Central memory CD8-positive, alpha-beta T cell (primary cell): ENCODE data around the gene SULT1C3.

ENCODE experiments used
- ATAC-seq: fragments of 150-1000 bp; cut with Tn5 transposase; replicated peaks from 2 replicates; pipeline ENCODE4 v1.10.0; 2022; ENCODE audit warnings: mild to moderate bottlenecking, moderate FRiP score, moderate number of reproducible peaks; ENCODE audit not compliant: poor library complexity, severe bottlenecking; ENCODE audit errors: extremely low read depth
- DNase-seq, 2 donors: peaks; one replicate each; pipeline ENCODE4 v3.0.0; 2021; ENCODE audit warnings: low spot score in 2 of 2
- H3K27ac Mint-ChIP-seq: one replicate; pipeline ENCODE4 v1.8.0; 2022; ENCODE audit warnings: low read depth, mild to moderate bottlenecking, moderate library complexity, mixed read lengths
- H3K27me3 Mint-ChIP-seq: one replicate; pipeline ENCODE4 v1.8.0; 2022; ENCODE audit warnings: mixed read lengths
- H3K36me3 Mint-ChIP-seq: one replicate; pipeline ENCODE4 v1.8.0; 2022; ENCODE audit warnings: mild to moderate bottlenecking, moderate library complexity, mixed read lengths; ENCODE audit not compliant: insufficient read depth
- H3K4me1 Mint-ChIP-seq: one replicate; pipeline ENCODE4 v1.8.0; 2022; ENCODE audit warnings: mixed read lengths
- H3K4me3 Mint-ChIP-seq: one replicate; pipeline ENCODE4 v1.8.0; 2022; ENCODE audit warnings: mild to moderate bottlenecking, moderate library complexity, mixed read lengths
- H3K9me3 Mint-ChIP-seq: one replicate; pipeline ENCODE4 v1.8.0; 2022; ENCODE audit warnings: mixed read lengths

Gene SULT1C3

GRCh38 chr2:108285616-108286015 is 45.8 kb downstream of the SULT1C3 start:
- no peaks in the 10 kb centered on the region for H3K36me3 Mint-ChIP-seq
- DNase-seq (no peak), ATAC-seq (no peak)
- H3K27me3 Mint-ChIP-seq = peaks cover 32% of the 10 kb centered on the region
- H3K4me3 Mint-ChIP-seq = no peak overlapping the region
- H3K27ac Mint-ChIP-seq = no peak overlapping the region
- no peaks in the 10 kb centered on the region for H3K4me1 Mint-ChIP-seq
- peaks cover 7% of the 10 kb centered on the region for H3K9me3 Mint-ChIP-seq

GRCh38 chr2:108287169-108287568 is 47.4 kb downstream of the SULT1C3 start:
- ATAC-seq (no peak), DNase-seq (no peak)
- Mint-ChIP-seq H3K27ac (no peak overlapping the region), H3K9me3 (peaks cover 7% of the 10 kb centered on the region), H3K4me3 (no peak overlapping the region), H3K4me1 (no peaks in the 10 kb centered on the region), H3K36me3 (no peaks in the 10 kb centered on the region), H3K27me3 (peaks cover 32% of the 10 kb centered on the region)

- no peaks in the 10 kb centered on the region for H3K36me3 Mint-ChIP-seq
- ATAC-seq (no peak), DNase-seq (no peak)
- H3K4me3 Mint-ChIP-seq = no peak within 1 kb of the TSS
- no peak within 1 kb of the TSS for H3K27ac Mint-ChIP-seq
- H3K4me1 Mint-ChIP-seq = no peaks in the 10 kb centered on the region
- H3K27me3 Mint-ChIP-seq = peaks cover 32% of the 10 kb centered on the region
- H3K9me3 Mint-ChIP-seq = peaks cover 7% of the 10 kb centered on the region
These were observed 48.9 kb downstream of the SULT1C3 start, which contains the start of gene SULT1C2 for GRCh38 chr2:108288534-108289106. SULT1C2 (plus strand) TSS chr2:108288895; CDS start chr2:108293668, 4,773 bp downstream.

GRCh38 chr2:108293850-108294249 is 54.1 kb downstream of the SULT1C3 start:
- no peak overlapping the region for H3K27ac Mint-ChIP-seq
- H3K27me3 Mint-ChIP-seq = peaks cover 13% of the 10 kb centered on the region
- H3K36me3 Mint-ChIP-seq = no peaks in the 10 kb centered on the region
- H3K9me3 Mint-ChIP-seq = no peaks in the 10 kb centered on the region
- no peaks in the 10 kb centered on the region for H3K4me1 Mint-ChIP-seq
- no peak for DNase-seq
- no peak overlapping the region for H3K4me3 Mint-ChIP-seq
- ATAC-seq = no peak

- no peaks in the 10 kb centered on the region for H3K4me1 Mint-ChIP-seq
- ATAC-seq (no peak), DNase-seq (no peak)
- H3K27ac Mint-ChIP-seq = no peak overlapping the region
- no peak overlapping the region for H3K4me3 Mint-ChIP-seq
- no peaks in the 10 kb centered on the region for H3K9me3 Mint-ChIP-seq
- H3K36me3 Mint-ChIP-seq = no peaks in the 10 kb centered on the region
- H3K27me3 Mint-ChIP-seq = peaks cover 37% of the 10 kb centered on the region
These were observed 57.8 kb downstream of the SULT1C3 start for GRCh38 chr2:108297436-108298141.

GRCh38 chr2:108301558-108301957 is 61.8 kb downstream of the SULT1C3 start:
- peaks cover 42% of the 10 kb centered on the region for H3K27me3 Mint-ChIP-seq
- ATAC-seq = no peak

GRCh38 chr2:108304975-108305374 is 65.2 kb downstream of the SULT1C3 start:
- Mint-ChIP-seq H3K9me3 (no peaks in the 10 kb centered on the region), H3K36me3 (peaks cover 1% of the 10 kb centered on the region), H3K4me3 (no peak overlapping the region), H3K27me3 (peaks cover 30% of the 10 kb centered on the region), H3K4me1 (no peaks in the 10 kb centered on the region), H3K27ac (no peak overlapping the region)
- ATAC-seq = no peak
- DNase-seq = no peak

More at GRCh38 chr2:108301558-108301957, 61.8 kb downstream of the SULT1C3 start:
- no peak for DNase-seq
- Mint-ChIP-seq H3K9me3 (no peaks in the 10 kb centered on the region), H3K27ac (no peak overlapping the region), H3K4me3 (no peak overlapping the region), H3K4me1 (no peaks in the 10 kb centered on the region), H3K36me3 (no peaks in the 10 kb centered on the region)

GRCh38 chr2:108305901-108306300 is 66.1 kb downstream of the SULT1C3 start:
- no peak overlapping the region for H3K27ac Mint-ChIP-seq
- peaks cover 26% of the 10 kb centered on the region for H3K27me3 Mint-ChIP-seq
- DNase-seq (no peak), ATAC-seq (no peak)
- H3K4me3 Mint-ChIP-seq = no peak overlapping the region
- H3K36me3 Mint-ChIP-seq = peaks cover 1% of the 10 kb centered on the region
- H3K4me1 Mint-ChIP-seq = no peaks in the 10 kb centered on the region
- H3K9me3 Mint-ChIP-seq = no peaks in the 10 kb centered on the region

- DNase-seq = no peak
- Mint-ChIP-seq H3K9me3 (no peaks in the 10 kb centered on the region), H3K27me3 (peaks cover 9% of the 10 kb centered on the region), H3K4me3 (no peak overlapping the region), H3K36me3 (peaks cover 1% of the 10 kb centered on the region), H3K4me1 (no peaks in the 10 kb centered on the region), H3K27ac (no peak overlapping the region)
- no peak for ATAC-seq
These were observed 70.1 kb downstream of the SULT1C3 start for GRCh38 chr2:108309903-108310302.
